Measurements from ENCODE around the gene ZBED1.
"Not testable (repeated sequence)": the region's sequence is repeated elsewhere in the genome, so short reads cannot be mapped to it uniquely, and the experiment has no call there.

Gene ZBED1

DNA sequence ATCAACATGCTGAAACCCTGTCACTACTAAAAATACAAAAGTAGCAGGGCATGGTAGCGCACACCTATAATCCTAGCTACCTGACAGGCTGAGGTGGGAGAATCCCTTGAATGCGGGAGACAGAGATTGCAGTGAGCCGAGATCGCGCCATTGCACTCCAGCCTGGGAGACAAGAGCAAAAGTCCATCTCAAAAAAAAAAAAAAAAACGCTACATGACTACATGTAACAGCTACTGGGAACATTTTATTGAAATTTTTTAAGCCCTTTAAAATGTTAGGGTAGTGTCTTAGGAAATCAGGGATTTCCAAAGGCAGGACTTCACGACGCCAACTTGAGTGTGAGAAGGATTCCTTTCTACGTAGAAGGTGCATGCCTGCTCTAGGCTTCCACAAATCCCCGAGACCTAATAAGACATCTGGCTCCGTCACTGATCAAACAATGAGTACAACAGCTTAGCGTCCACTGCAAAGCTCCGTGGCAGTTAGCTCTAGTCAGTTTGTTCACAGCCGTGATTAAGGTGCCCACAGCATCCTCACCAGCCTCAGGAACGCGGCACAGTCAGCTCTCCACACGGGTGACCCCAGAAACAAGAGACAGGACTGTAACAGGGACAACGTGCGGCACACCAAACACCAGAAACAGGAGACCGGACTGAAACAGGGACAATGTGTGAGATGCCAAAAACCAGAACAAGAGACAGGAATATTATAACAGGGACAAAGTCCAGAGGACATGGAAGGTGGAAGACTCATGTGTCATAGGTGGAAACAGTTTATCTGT is 33.7 kb downstream of the ZBED1 start:
- Mint-ChIP-seq H3K9me3 (peaks cover 5% of the 10 kb centered on the region), H3K27ac (no peak overlapping the region), H3K4me3 (no peak overlapping the region), H3K36me3 (ENCODE audit: low read depth) (peaks cover 10% of the 10 kb centered on the region), H3K4me1 (ENCODE audit: low read depth) (peaks cover 8% of the 10 kb centered on the region), H3K27me3 (no peaks in the 10 kb centered on the region)
- no peak for DNase-seq

DNA sequence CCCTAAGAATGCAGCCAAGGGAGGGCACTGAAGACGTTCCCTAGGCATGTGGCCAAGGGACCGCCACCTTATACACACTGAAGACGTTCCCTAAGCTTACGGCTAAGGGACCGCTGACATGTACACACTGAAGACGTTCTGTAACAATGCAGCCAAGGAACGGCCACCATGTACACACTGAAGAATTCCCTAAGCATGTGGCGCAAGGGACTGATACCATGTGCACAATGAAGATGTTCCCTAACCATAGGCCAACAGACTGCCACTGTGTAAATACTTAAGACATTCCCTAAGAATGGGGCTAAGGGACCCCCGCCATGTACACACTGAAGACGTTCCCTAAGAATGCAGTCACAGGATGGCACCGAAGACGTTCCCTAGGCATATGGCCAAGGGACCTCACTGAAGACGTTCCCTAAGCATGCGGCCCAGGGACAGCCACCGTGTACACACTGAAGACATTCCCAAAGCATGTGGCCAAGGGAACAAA is 36.1 kb downstream of the ZBED1 start:
- no peaks in the 10 kb centered on the region for H3K27me3 Mint-ChIP-seq
- H3K36me3 Mint-ChIP-seq (ENCODE audit: low read depth), result peaks cover 4% of the 10 kb centered on the region
- no peak for DNase-seq
- H3K9me3 Mint-ChIP-seq, result peaks cover under 1% of the 10 kb centered on the region
- H3K4me1 Mint-ChIP-seq (ENCODE audit: low read depth), result peaks cover 8% of the 10 kb centered on the region
- no peak overlapping the region for H3K4me3 Mint-ChIP-seq
- H3K27ac Mint-ChIP-seq, result no peak overlapping the region

DNA sequence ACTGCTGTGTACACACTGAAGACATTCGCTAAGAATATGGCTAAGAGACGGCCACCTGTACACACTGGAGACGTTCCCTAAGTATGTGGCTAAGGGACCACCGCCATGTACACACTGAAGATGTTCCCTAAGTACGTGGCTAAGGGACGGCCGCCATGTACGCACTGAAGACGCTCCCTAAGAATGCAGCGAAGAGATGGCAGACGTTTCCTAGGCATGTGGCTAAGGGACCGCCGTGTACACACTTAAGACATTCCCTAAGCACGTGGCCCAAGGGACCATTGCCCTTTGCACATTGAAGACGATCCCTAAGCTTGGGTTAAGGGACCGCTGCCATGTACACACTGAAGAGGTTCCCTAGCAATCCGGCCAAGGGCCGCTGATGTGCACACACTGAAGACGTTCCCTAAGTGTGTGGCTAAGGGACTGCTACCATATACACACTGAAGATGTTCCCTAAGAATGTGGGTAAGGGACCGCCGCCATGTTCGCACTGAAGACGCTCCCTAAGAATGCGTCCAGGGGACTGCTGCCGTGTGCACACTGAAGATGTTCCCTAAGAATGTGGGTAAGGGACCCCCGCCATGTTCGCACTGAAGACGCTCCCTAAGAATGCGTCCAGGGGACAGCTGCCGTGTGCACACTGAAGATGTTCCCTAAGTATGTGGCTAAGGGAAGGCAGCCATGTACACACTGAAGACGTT is 36.7 kb downstream of the ZBED1 start:
- H3K9me3 Mint-ChIP-seq, result no peaks in the 10 kb centered on the region
- no peak overlapping the region for H3K4me3 Mint-ChIP-seq
- H3K4me1 Mint-ChIP-seq (ENCODE audit: low read depth), result peaks cover 8% of the 10 kb centered on the region
- H3K27me3 Mint-ChIP-seq, result no peaks in the 10 kb centered on the region
- no peak for DNase-seq
- H3K27ac Mint-ChIP-seq, result no peak overlapping the region
- peaks cover 2% of the 10 kb centered on the region for H3K36me3 Mint-ChIP-seq (ENCODE audit: low read depth)

DNA sequence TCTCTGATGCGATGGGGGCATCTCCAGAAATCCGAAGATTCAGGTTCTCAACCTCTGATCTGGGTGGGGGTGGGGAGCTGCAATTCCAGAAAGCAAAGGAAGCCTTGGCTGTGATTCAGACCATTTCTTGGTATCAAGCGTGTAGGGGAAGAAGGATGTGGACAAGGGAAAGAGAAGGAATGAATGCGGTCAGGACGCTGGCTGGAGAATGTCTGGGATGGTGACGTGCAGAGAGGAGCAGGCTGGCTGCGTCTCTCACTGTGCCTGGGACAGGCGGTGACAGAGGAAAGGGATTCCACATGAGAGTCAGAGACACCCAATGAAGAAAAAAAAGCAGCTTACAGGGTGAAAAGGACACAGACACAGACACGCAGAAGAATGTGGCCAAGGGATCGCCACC is 37.3 kb downstream of the ZBED1 start:
- H3K36me3 Mint-ChIP-seq (ENCODE audit: low read depth); H3K27ac Mint-ChIP-seq; H3K4me3 Mint-ChIP-seq; DNase-seq; H3K4me1 Mint-ChIP-seq (ENCODE audit: low read depth); H3K9me3 Mint-ChIP-seq; H3K27me3 Mint-ChIP-seq: not testable (repeated sequence)

DNA sequence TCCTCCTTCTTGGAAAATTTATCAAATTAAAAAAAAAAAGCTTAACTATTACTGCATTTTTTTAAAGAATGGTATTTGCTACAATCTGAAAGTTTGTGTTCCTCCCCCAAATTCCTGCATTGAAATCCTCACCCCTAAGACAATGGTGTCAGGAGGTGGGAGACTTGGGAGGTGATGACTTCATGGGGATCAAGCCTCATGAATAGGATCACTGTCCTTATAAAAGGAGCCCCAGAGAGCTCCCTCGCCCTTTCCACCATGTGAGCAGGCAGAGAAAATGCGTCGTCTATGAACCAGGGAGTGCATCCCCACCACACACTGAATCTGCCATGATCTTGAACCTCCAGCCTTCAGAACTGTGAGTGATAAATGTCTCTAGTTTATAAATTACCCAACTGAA is 38.0 kb downstream of the ZBED1 start:
- H3K27ac Mint-ChIP-seq, result no peak overlapping the region
- H3K27me3 Mint-ChIP-seq, result no peaks in the 10 kb centered on the region
- DNase-seq, result no peak
- H3K36me3 Mint-ChIP-seq (ENCODE audit: low read depth), result peaks cover 5% of the 10 kb centered on the region
- no peak overlapping the region for H3K4me3 Mint-ChIP-seq
- H3K4me1 Mint-ChIP-seq (ENCODE audit: low read depth), result peaks cover 8% of the 10 kb centered on the region
- H3K9me3 Mint-ChIP-seq, result peaks cover 4% of the 10 kb centered on the region

DNA sequence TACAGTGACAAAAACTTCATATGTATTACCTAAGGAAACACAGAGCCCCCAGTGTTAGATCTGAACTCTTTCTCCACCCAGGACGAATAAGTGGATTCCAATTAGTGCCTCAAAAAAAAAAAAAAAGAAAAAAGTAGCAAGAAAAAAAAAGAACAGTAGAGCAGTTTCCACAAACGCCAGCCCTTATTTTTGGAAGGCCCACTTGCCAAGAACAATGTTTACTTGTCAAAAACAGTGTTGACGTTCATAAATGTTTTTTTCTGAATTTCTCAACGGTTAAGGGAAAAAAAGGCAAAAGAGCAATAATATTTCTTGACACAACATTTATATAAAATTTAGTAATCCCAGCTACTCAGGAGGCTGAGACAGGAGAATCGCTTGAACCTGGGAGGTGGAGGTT is 38.7 kb downstream of the ZBED1 start:
- Mint-ChIP-seq H3K36me3 (ENCODE audit: low read depth) (peaks cover 5% of the 10 kb centered on the region), H3K4me3 (no peak overlapping the region), H3K27me3 (no peaks in the 10 kb centered on the region), H3K4me1 (ENCODE audit: low read depth) (peaks cover 8% of the 10 kb centered on the region), H3K27ac (no peak overlapping the region), H3K9me3 (peaks cover 4% of the 10 kb centered on the region)
- DNase-seq, result no peak

DNA sequence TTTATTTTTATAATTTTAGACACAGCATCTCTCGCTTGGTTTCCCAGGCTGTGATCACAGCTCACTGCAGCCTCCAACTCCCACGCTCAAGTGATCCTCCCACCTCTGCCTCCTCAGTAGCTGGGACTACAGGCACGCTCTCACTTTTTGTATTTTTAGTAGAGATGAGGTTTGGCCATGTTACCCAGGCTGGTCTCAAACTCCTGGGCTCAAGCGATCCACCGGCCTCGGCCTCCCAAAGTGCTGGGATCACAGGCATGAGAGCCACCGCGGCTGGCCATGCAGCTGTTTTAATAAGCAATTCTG is 39.1 kb downstream of the ZBED1 start:
- H3K4me3 Mint-ChIP-seq, result no peak overlapping the region
- H3K36me3 Mint-ChIP-seq (ENCODE audit: low read depth), result peaks cover 5% of the 10 kb centered on the region
- H3K4me1 Mint-ChIP-seq (ENCODE audit: low read depth), result peaks cover 8% of the 10 kb centered on the region
- H3K9me3 Mint-ChIP-seq, result peaks cover 4% of the 10 kb centered on the region
- H3K27ac Mint-ChIP-seq, result no peak overlapping the region
- DNase-seq, result no peak
- H3K27me3 Mint-ChIP-seq, result no peaks in the 10 kb centered on the region

DNA sequence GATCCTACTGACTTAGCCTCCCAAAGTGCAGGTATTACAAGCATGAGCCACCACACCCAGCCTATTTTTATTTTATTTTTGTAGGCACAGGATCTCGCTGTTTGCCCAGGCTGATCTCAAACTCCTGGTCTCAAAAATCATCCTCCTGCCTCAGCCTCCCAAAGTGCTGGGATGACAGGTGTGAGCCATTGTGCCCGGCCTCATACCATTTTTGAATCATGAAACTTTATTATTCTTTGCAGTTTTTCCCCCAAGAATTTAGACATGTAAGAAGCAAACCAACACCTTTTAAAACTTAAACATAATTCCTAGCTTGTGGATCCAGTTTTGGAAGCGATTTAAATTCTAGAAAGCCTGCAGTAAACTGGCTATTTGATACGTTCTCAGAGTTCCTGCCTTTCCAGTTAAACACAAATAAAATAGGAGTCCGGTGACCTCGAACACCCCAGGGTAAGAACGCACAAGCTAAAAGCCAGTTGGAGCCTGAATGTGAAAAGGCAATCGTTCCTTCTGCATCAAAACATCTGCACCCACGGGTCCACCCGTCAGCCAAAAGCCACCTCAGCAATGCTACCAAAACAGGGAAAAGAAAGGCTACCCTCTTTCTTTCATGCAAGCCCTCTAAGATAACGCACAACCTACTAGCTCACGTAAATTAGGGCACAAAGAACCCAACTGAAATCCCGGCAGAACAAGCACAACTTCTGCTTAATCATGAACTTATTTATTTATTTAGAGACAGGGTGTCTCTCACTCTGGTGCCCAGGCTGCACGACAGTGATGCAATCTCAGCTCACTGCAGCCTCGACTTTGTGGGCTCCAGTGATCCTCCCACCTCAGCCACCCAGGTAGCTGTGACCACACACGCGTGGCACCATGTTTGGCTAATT is 39.7 kb downstream of the ZBED1 start:
- H3K36me3 Mint-ChIP-seq (ENCODE audit: low read depth); DNase-seq; H3K27me3 Mint-ChIP-seq; H3K27ac Mint-ChIP-seq; H3K4me3 Mint-ChIP-seq; H3K4me1 Mint-ChIP-seq (ENCODE audit: low read depth); H3K9me3 Mint-ChIP-seq: not testable (repeated sequence)

DNA sequence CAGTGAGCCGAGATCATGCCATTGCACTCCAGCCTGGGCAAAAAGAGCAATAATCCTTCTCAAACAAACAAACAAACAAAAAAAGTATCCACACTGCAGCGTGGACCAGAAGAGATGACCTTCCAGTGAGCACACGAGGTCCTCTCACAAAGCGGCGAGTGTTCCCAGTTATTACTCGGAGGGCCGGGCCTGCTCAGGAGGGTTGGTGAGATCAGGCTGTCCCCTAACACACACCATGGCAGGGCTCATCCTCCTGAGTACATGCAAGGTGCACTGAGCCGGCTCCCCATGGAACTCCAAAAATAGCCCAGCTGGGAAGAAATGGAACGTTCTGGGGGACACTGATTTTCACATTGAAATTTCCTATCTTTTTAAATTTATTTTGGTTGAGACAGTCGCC is 40.7 kb downstream of the ZBED1 start:
- H3K9me3 Mint-ChIP-seq; H3K27ac Mint-ChIP-seq; H3K36me3 Mint-ChIP-seq (ENCODE audit: low read depth); H3K4me3 Mint-ChIP-seq; H3K27me3 Mint-ChIP-seq; DNase-seq; H3K4me1 Mint-ChIP-seq (ENCODE audit: low read depth): not testable (repeated sequence)

DNA sequence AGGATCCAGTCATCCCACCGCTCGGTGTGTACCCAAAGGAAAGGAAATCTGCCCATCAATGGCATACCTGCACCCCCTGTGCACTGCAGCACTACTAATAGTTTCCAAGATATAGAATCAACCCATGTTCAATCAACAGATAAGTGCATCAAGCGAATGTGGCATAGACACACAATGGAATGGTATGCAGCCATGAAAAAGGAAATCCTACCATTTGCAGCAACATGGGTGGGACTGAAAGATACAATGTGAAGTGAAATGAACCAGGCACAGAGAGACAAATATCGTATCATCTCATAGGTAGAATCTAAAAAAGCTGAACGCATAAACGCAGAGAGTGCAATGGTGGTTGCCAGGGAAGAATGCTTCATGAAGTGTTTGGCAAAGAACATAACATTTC is 42.5 kb downstream of the ZBED1 start:
- Mint-ChIP-seq H3K9me3 (peaks cover 4% of the 10 kb centered on the region), H3K4me1 (ENCODE audit: low read depth) (no peaks in the 10 kb centered on the region), H3K27ac (no peak overlapping the region), H3K4me3 (no peak overlapping the region), H3K36me3 (ENCODE audit: low read depth) (peaks cover 11% of the 10 kb centered on the region), H3K27me3 (no peaks in the 10 kb centered on the region)
- DNase-seq, result no peak

DNA sequence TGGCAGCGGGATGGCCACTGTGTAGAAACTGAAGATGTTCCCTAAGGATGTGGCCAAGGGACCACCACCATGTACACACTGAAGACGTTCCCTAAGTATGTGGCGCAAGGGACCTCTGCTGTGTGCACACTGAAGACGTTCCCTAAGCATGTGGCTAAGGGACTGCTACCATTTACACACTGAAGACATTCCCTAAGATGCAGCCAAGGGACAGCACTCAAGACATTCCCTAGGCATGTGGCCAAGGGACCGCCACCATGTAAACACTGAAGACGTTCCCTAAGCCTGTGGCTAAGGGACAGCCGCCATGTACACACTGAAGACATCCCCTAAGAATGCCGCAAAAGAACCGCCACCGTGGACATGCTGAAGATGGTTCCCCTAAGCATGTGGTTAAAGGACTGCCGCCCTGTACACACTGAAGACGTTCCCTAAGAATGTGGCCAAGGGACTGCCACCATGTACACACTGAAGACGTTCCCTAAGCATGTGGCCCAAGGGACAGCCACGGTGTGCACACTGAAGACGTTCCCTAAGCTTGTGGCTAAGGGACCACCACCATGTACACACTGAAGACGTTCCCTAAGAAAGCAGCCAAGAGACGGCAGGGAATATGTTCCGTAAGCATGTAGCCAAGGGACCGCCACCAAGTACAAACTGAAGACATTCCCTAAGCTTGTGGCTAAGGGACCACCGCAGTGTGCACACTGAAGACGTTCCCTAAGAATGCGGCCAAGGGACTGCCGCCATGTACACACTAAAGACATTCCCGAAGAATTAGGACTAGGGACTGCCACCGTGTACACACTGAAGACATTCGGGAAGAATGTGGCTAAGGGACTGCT is 43.3 kb downstream of the ZBED1 start:
- no peak overlapping the region for H3K27ac Mint-ChIP-seq
- DNase-seq, result no peak
- peaks cover 17% of the 10 kb centered on the region for H3K36me3 Mint-ChIP-seq (ENCODE audit: low read depth)
- no peaks in the 10 kb centered on the region for H3K27me3 Mint-ChIP-seq
- H3K4me3 Mint-ChIP-seq, result no peak overlapping the region
- no peaks in the 10 kb centered on the region for H3K4me1 Mint-ChIP-seq (ENCODE audit: low read depth)
- H3K9me3 Mint-ChIP-seq, result peaks cover 4% of the 10 kb centered on the region

DNA sequence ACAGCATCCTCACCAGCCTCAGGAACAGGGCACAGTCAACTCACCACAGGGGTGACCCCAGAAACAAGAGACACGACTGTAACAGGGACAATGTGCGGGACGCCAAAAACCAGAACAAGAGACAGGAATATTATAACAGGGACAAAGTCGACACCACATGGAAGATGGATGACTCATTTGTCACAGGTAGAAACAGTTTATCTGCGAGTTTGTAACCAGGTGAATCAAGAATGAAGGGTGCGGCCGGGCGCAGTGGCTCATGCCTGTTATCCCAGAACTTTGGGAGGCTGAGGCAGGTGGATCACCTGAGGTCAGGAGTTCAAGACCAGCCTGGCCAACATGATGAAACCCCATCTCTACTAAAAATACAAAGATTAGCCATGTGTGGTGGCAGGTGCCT is 44.7 kb downstream of the ZBED1 start:
- not testable (repeated sequence) for H3K9me3 Mint-ChIP-seq; H3K4me3 Mint-ChIP-seq; H3K4me1 Mint-ChIP-seq (ENCODE audit: low read depth); H3K27ac Mint-ChIP-seq; DNase-seq; H3K27me3 Mint-ChIP-seq
- H3K36me3 Mint-ChIP-seq (ENCODE audit: low read depth), result peaks cover 23% of the 10 kb centered on the region

DNA sequence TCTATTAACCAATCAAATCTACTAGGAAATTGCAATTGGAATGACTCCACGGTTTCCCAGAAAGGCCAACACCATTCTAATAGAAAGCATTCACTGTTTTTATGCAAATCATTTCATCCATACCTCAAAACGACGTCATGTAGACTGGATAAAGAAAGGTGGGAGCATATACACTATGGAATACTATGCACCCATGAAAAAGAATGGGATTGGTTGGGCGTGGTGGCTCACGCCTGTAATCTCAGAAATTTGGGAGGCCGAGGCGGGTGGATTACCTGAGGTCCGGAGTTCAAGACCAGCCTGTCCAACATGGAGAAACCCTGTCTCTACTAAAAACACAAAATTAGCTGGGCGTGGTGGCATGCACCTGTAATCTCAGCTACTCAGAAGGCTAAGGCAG is 46.2 kb downstream of the ZBED1 start:
- H3K36me3 Mint-ChIP-seq (ENCODE audit: low read depth), result peaks cover 29% of the 10 kb centered on the region
- peaks cover 11% of the 10 kb centered on the region for H3K4me1 Mint-ChIP-seq (ENCODE audit: low read depth)
- not testable (repeated sequence) for DNase-seq, H3K9me3 Mint-ChIP-seq, H3K27me3 Mint-ChIP-seq, H3K4me3 Mint-ChIP-seq, H3K27ac Mint-ChIP-seq

DNA sequence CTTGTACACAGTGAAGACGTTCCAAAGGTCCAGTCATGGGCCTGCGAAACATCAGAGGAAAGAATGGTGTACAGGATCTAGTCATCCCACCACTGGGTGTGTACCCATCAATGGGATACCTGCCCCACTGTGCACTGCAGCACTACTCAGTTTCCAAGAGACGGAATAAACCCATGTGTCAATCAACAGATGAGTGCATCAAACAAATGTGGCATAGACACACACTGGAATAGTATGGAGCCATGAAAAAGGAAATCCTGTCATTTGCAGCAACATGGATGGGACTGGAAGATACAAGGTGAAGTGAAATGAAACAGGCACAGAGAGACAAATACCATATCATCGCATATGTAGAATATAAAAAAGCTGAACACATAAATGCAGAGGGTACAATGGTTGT is 48.0 kb downstream of the ZBED1 start:
- Mint-ChIP-seq H3K4me3 (no peak overlapping the region), H3K4me1 (ENCODE audit: low read depth) (peaks cover 11% of the 10 kb centered on the region), H3K27me3 (no peaks in the 10 kb centered on the region), H3K36me3 (ENCODE audit: low read depth) (peaks cover 25% of the 10 kb centered on the region), H3K27ac (no peak overlapping the region), H3K9me3 (no peaks in the 10 kb centered on the region)
- DNase-seq, result no peak
